GM21381 (cell line): Measurements from ENCODE around the gene MSMP.

Experiments used
- ATAC-seq: cut with Tn5 transposase; IDR thresholded peaks from one replicate; pipeline ENCODE4 v1.9.1; 2021; ENCODE audit warnings: mild to moderate bottlenecking, moderate library complexity; ENCODE audit not compliant: unreplicated experiment

Gene MSMP

DNA sequence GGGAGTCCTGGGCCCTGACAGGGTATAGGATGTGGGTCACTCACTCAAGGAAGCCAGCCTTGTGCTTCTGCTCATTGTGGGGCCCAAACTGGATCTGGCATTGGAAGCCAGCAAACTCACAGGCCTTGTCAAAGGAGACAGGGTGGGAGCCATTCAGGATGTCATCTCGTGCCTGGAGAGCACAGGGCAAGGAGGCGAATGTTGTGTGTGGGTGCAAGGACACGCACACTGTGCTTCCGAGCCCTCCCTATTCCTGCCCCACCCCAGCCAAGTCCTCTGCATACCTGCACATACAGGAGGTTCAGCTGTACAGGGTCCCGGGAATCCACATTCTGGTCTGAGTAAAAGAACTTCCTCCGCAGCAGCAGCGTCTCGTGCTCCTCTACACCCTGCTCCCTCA is 30.2 kb downstream of the MSMP start:
- ATAC-seq = no peak

DNA sequence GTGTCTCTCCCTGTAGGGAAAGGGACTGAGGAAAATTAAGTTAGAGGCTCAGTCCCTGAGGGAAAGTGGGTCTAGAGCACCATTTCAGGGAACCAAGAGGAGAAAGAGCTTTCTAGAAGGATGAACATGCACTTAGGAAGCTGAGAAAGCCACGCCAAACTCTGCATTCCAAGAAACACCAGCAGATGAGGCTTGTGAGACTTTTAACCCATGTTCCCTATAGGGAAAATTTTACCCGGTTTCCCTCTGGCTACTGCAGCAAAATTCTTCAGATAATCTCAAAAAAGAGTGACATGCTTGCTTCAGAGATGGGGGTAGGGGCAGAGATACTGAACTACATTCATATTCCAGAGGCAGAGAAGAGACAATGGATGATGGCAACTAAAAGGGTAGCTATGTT is 30.6 kb downstream of the MSMP start:
- ATAC-seq = no peak

DNA sequence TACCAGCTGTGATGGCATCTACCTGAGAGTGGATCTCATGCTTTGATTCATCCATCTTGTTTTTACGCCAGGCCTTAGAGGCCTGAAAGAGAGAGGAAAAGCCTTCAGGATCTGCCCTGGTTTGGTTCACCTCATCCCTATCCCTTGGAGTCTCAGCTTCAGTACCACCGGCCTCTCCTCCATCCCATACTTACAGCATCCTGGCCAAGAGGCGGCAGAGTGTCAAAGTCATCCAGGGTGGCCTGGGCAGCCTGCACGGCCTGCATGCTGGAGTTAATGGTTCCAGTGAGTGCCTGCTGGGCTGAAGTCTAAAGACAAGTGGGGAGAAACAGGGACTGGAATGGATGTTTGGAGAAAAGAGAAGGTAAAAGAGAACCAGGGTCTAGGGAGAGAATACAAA is 34.5 kb downstream of the MSMP start:
- no peak for ATAC-seq

DNA sequence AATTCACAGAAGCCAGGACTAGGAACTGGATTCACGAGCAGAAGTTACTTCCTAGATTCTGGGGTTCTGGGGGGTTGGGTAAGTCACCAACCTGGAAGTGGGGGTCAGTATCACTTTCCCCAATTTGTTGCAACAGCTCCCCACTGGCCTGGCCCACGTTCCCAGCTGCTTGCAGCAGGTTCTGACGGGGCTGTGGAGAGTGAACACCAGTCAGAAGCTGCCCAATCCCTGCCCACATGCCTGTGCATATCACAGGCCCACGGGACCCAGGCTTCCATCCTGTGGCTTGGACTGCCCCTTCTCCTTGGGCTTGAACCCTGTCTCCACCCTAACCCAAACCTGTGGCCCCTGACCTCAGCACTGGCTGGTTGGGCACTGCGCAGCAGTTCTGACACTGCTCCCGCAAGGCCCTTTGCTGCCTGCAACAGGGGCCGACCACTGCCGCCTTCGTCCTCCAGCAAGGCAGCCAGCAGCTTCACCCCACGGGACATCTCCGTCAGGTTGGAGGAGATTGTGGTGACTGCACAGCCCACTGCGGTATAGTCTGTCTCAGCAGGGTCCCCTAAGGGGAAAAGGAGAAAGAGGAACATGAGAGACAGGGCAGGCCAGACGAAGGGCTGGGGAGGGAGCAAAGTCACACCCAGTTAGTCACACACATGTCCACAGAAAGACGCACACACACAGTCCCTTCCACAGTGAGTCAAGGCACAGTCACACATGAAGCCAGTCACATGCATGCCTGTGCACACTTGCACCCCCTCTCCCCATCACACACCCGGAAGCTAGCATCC is 35.2 kb downstream of the MSMP start:
- no peak for ATAC-seq

DNA sequence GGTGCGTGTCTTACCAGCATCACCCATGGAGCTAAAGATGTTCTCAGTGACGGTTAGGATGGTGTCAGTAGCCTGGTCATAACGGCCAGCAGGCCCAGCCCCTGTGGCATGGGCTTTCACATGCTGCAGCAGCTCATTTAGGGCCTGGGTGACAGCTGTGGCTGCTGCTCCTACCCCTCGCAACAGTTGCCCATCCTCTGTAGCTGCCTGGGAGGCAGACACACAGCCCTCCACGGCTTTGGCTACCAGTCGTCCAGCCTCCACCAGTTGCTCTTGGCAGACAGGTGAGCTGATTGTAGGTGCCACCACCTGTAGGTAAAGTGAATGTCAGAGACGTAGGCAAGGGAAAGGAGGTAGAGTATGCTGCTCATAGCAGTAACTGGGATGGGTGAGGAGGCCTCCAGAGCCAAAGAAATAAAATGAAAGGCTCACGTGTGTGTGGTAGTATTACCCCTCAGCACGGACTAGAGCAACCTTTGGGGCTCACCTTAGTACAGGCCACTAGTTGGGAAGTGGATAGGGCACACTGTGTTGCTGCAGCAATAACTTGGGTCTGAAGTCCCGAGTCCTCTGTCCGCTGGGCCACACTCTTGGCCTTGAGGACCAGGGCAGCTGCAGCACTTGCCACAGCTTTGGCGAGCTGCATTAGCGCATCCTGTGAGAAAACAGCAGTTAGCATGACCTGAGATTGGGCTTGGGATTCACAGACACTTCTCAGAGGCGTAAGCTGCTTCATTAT is 36.8 kb downstream of the MSMP start:
- no peak for ATAC-seq

DNA sequence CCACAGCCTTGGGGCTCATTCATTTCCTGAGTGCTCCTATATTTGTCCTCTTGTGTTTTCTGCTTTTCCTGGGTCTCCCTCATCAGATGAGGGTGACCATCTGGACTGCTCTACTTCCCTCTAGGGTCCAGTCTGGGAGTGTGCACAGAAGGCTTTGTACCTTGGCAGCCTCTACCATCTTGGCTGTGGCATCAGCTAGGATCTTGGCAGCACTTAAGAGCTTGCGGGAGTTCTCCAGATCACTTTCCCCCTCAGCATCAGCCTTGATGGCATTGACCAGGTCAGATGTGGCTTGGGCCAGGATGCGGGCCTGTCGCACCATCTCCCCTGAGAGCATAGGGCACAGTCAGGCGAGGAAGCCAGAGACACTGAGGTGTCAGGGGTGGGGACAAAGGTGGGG is 37.8 kb downstream of the MSMP start:
- no peak for ATAC-seq

DNA sequence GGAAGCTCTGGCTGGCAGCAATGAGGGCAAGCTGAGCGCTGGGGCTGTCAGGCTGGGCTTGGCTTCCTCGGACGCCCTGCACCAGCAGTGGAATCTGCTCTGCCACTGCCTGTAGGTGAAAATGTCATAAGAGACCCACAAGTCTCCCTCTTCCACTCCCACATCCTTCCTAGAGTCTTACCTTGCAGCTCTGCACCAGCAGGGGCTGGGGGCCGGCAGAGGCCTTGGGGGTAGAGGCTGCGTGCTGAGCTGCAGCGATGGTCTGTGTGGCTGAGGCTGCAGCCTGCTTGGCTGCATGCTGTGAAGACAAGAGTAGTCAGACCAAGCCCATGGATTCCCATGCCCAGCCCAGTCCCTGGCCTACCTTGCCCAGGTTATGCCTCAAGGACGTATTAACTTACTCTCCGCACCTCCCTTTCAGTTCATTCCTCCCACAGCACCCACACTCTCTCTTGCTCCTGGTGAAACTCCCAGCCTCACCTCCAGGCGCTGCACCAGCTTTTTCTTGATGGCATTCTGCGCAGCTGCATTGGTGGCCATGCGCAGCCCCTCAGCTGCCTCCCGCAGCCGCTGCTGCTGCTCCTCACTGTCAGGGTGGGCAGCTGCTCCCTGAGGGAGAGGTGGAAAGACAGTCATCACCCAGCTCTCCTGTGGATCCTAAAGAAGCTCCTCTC is 39.4 kb downstream of the MSMP start:
- ATAC-seq = no peak

DNA sequence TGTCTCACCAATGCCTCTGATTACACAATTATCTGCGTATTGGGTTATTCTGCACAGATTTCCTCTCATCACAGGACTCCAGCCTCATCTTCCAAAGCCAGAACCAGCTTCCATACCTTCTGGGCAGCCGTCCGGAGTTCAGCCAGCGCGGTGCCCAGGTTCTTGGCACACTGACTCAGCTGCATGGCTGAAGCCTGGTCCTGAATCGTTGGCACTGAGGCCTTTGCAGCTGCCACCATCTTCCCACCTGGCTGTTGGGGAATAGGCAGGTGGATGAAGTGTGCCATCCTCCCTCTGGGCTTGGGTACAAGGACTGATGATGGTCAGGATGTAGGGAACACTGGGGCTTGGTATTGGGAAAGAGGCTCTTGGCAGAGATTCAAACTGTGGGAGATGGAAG is 40.0 kb downstream of the MSMP start:
- ATAC-seq = no peak

DNA sequence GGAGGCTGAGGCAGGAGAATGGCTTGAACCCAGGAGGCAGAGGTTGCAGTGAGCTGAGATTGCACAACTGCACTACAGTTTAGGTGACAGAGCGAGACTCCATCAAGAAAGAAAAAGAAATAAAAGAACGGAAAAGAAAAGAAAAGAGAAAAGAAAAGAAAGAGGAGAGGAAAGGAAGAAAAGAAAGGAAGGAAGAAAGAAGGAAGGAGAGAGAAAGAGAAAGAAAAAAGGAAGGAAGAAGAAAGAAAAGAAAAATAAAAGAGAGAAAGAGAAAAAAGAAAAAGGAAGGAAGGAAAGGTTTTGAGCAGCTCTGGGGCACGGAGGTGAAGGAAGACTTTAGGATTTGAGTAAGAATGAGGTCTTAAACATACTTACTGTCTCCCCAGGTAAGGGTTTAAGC is 40.5 kb downstream of the MSMP start:
- ATAC-seq = no peak

DNA sequence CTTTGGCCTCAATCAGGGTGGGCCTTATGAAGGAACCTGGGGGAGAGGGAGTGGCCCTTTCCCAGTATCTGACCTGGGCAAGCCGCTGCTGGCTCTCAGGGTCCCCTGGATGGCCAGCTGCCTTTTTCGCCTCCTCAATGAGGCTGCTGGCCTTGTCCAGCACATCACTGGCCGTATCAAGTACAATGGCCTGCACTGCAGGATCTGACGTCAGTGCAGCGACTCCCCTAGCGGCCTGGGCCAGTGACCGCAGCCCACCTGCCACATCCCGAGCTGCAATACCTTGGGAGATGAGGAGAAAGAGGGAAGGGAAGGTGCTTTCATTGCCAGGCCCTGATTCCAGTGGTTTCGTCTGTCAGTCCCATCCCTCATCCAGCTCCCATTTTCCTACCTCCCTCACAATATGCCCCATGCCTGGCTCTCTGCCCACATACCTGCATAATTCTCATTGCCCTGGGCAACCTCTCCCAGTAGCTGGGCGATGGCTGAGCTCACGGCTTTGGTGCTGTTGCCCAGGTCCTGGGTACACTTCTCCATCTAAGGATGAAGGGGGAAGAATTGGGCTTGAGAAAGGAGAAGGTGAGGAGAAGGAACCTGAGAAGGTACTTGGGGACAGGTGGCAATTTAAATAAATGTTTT is 41.2 kb downstream of the MSMP start:
- ATAC-seq = no peak

DNA sequence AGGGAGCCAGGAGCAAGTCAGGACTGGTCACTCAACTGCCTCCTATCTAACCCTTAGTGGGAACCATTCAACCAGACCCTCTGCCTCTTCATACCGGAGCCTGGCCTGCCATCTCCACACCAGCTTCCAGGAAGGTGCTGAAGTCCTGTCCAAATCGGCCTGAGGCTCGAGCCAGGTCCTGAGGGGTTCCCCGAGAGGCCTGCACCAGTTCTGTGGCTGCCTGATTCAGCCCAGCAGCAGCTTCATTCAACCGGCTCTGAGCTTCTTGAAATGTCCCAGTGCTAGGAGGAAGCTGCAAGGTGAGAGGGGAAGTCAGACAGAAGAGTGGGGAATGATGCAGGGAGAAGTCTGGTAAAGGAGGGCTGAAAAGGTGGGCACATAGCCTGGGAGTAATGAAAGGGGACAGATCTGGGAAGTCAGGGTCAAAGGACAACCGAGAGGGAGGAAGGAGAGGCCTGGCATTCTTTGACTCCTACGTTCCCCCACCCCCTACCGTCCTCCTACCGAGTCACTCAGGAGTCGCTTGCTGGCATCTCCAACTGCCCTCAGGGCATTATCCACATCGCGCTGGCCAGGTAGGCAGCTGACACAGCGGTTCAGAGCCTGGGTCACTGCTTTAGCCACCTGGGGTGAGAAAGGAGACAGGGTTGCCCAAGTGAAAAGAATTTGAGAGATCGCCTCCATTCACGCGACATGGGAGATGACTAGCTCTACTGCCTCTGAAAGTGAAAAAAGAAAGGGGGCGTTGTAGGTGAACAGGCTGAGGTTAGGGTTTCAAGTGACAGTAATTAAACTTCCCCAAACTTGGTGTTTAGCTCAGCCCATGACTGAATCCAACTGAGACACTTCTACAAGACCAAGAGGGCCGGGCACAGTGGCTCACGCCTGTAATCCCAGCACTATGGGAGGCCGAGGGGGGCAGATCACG is 42.3 kb downstream of the MSMP start:
- peak; percentile 66 for ATAC-seq

DNA sequence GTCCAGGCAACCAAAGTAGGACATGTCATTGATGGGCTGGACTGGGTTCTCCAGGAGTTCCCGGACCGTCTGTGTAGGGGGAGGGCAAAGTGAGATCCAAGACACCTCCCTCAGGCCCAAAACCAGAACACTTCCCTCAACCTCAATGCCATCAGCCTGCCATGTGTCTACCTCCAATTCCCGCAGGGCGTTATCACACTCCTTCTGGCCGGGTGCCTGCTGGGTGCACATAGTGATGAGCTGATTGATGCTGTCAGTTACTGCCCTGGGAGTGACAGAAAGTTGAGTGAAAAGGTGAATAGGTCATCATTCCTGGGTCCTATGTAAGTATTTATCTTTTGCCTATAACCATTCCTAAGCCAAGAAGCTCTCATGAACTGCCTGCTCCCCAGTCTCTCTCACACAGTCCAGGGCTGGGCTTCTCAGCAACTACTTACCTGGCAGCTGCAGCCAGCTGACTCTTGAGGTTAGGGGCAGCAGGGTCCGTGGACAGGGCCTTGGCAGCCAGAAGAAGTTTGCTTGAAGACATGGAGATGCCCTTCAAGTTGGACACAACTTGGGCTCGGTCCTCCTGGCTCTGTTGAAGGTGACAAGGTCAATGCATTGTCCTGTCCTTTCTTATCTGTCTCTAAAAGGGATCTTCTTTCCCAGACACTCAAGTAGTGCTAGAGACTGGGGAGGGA is 43.1 kb downstream of the MSMP start:
- ATAC-seq = no peak

DNA sequence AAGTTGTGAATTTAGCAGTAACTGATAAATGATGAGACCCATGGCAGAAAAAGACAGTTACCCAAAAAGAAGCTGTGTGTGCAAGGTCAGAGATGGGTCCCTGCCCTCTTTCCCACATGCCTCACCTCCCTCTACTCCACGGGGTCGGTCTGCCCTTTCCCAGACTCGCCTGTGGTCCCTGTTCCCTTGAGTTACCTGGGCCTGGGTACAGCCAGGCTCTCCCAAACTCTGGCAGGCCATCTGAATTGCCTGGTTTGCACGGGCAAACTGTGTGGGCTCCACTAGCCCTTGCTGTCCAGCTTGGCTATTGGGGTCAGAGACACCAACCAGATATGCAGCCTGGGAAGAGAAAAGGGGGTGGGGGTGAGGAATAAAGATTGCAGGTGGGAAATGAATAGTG is 45.9 kb downstream of the MSMP start:
- no peak for ATAC-seq

DNA sequence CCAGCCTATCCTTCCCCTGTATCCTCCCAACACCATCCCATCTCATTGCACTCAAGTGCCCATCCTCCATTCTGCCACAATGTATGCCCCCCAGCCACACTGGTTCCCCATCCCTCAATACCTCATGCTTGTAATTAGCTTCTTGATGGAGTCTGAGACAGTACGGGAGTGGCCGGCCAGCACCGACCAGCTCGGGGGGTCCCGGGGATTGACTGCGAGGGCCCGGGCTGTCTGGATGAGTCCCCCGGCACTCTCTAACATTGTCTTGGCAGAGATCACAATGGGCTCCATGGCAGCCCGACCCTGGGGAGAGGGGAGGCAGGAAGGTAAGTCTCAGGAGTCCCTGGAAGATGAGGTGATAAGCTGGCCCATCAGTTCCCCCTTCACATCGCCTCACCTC is 47.1 kb downstream of the MSMP start:
- ATAC-seq = no peak

DNA sequence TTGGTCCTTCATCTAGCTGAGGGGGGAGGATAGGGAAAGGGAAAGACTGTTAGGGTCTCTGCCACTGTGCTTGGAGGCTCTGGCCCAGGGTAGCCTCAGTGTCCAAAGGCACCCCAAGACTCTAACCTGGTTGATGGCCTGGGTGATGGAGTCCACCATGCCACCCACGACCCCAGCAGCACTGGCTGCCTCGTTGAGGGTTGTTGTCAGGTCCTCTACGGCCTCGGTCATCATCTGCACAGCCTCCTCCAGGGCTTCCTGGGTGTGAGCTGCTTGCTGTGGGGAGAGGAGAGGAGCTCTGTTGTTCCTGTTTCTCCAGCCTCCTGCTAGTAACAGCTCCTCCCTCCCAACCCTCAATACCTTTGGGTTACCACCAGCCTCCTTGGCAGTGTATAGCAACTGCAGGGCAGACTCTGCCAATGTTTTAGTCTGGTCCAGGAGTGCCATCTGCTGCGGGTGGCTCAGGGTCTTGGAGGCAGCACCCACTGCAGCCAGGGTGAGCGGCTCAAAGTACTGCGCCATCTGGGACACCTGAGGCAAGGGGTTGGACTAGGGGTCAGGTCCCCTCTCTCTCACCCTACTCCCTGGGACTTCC is 48.1 kb downstream of the MSMP start:
- no peak for ATAC-seq

DNA sequence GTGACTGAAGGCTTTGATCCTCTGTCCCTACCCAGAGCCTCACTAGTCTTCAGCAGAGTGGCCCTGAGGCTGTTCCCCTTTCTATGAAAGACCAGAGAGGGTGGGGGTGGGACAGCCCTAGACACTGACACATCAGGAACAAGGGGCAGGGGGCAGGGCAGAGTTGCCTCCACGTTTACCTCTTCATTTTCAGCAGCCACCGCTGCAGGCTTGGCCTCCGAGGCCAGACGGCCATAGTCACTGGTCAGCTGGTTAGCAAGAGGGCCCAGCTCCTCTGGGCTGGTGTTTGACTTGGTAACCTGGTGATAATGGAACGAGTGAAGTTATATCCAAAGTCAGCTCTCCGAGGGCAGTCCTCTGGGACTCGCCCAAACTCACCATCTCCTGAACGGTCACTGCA is 48.7 kb downstream of the MSMP start:
- no peak for ATAC-seq

DNA sequence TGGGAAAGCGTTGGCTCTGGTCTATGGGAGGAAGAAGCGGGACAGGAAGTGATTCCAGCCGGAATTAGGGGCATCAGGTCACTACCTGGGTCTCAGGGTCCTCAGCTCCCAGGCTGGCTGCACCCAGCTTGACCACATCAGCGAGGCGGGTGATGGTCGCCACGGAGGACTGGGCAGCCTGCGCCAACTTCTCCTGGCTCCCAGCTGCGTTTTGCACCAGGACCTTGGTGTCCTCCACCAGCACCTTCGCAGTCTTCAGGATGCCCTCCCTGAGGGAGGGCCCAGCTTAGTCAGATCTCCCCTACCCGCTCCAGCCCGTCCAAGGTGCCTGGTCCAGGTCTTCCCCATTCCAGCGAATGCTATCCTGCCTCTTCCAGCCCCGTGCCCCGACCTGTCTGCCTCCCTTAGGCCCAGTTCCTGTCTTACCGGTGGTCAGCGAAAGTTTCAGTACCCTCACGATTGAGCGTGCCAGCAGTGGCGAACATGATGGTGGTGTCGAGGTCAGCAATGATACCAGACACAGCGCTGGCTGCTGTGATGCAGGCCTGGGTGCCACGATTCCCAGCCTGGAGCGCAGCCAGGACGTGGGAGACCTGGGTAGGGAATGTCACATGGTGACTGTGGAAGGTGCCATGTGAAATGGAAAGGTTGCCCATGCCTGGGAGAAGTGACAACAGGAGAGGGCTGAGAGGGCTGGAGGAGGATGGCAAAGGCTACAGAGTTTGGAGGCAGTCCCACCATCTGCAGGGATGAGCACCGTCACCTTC is 50.0 kb downstream of the MSMP start:
- ATAC-seq = no peak
